GM19043 (cell line): ENCODE measurements around the gene THSD4.
"Not testable (repeated sequence)": the region's sequence is repeated elsewhere in the genome, so short reads cannot be mapped to it uniquely, and the experiment has no call there.

Experiments used
- ATAC-seq: cut with Tn5 transposase; IDR thresholded peaks from one replicate; pipeline ENCODE4 v1.9.1; 2021; ENCODE audit warnings: low read depth; ENCODE audit not compliant: unreplicated experiment

Gene THSD4

DNA sequence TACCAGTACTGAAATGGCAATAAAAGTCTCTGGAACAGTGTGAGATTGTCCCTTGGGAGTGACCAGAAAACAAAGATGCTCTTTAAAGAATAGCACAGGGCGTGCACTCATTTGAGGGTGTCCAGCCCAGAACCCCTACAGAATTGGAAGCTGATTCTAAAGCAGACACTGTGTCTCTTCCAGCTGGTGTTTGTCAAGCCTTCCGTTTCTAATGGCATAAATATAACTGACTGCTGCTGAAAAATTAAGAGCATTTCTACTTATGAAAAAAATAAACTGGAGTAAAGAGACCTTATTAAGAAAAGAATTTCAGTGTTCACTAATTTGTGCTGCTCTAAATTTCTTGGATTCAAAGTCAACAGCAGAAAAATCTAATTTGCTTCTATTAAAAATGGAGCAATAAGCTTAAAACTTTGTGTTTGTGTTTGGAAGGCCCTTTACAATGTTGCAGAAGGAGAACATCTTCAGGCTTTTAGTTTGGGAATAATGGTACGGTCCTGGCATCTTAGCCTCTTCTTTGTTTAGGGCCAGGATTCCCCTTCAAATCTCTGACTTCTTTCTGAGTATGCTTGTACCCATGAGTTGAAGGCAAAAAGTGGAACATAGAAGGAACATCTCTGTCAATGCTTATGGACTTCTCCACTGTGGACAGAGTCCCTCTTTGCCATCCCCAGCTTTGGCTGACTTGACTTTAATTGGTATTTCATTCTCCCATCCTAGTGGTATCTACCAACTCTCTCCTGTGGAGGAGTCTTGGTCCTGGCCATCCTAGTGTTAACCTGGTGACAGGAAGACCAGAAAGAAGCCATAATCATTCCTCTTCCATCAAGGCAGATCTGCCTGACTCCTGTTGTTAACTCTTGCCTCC, 65.9 kb downstream of the THSD4 start:
- ATAC-seq, result no peak

- ATAC-seq, result no peak
Observed at GRCh38 chr15:71182522-71182921, 67.3 kb downstream of the THSD4 start.

DNA sequence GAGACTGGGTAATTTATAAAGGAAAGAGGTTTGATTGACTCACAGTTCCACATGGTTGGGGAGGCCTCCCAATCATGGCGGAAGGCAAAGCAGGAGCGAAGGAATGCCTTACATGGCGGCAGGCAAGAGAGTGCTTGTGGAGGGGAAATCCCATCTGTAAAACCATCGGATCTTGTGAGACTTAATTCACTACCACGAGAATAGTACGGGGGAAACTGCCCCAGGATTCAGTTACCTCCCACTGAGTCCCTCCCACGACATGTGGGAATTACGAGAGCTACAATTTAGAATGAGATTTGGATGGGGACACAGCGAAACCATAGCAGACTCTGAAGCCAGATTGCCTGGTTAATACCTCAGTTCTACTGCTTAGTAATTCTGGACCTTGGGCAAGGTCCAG, 67.8 kb downstream of the THSD4 start:
- ATAC-seq, result no peak

GRCh38 chr15:71185706-71186105, 70.4 kb downstream of the THSD4 start:
- ATAC-seq, result no peak

DNA sequence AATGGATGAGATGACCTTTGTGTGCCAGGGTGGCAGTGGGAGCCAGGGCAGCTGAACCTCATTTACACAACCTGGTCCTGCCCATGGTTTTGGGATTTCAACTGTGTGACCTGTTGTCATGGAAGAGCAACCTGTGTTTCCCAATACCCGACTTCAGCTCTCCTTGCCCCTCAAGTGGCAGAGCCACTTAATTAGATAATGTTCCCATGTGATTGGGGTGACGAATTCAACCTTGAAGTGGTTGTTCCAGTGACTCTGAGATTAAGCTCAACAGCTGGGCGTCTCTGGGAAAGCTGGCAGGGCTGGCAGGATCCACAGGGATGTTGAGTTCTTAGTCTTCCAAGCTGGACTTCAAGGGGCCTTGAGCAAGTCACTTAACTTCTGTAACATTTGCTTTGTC, 71.0 kb downstream of the THSD4 start:
- ATAC-seq, result no peak

DNA sequence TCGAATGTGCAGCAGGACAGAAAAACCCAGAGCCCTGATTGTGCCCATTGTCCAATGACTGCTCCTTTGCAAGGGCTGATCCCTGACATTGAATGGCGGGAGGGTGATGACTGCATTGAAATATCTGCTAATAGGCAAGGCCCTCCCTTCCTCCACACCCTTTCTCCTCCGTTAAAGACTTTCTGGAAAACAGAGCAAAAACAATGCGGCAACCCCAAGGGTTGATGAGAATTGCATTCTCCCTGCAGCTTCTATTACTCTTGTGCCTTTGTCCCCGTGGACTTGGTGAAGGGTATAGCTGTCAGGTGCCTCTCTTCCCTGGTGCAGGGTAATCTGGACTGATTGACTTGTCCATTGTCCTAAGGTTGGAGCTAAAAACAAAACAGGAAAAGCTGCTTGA, 71.8 kb downstream of the THSD4 start:
- ATAC-seq, result no peak

GRCh38 chr15:71187526-71187925, 72.3 kb downstream of the THSD4 start:
- ATAC-seq, result no peak

- ATAC-seq, result no peak
Observed at GRCh38 chr15:71189718-71190117, 74.4 kb downstream of the THSD4 start.

DNA sequence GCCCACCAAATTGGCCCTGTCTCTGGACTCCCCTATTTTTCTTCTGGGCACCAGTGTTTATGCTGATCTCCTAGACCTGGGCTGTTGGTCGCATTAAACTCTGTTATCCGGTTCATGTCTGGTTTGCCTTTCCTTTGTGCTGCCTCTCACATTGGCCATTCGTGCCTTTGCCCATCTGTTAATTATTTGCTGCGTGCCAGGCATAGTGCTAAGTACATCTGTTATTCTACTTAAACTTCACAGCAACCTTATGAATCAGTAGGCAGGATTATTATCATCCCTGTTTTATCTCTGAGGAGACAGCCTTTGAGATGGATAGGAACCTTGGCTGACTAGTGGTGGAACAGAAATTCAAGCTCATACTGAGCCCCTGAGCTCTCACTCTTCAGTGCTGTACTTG, 76.0 kb downstream of the THSD4 start:
- no peak for ATAC-seq

DNA sequence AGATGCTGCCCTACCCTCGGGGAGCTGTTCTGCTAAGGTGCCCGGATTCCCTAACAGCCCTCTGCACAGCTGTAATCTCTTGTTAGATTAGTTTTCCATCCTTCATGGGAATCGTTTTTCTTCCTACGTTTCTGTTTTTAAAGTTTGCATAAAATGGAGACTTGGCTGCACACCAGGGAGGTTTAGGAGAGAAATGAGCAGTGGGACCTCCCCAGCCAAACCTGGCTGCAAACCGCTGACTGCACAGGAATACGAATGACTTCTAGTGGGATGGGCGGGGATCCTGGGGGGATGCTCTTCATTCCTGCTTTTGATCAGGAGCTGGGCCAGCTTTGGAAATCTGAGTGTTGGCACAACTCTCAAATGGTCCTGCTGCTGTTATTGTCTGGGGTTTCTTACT, 77.5 kb downstream of the THSD4 start:
- no peak for ATAC-seq

GRCh38 chr15:71194286-71194685, 79.0 kb downstream of the THSD4 start:
- no peak for ATAC-seq

GRCh38 chr15:71195242-71195641, 80.0 kb downstream of the THSD4 start:
- no peak for ATAC-seq

DNA sequence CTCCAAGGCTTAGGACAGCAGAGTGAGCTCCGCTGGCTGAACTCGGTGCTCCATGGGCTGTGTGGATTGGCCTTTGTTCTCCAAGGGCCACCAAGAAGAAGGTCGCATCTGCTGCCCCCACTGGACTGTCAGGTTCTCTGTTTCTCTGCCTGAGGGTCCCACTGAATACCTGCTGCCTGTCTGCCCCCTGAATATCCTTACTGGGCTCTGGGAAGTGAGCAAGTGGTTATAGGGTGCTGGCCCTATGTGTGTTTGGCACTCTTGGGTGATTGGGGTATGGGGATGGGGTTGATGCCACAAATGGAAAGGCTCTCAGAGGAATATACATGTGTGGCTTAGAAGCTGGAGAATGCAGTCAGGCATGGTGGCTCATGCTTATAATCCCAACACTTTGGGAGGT, 82.3 kb downstream of the THSD4 start:
- ATAC-seq, result no peak

DNA sequence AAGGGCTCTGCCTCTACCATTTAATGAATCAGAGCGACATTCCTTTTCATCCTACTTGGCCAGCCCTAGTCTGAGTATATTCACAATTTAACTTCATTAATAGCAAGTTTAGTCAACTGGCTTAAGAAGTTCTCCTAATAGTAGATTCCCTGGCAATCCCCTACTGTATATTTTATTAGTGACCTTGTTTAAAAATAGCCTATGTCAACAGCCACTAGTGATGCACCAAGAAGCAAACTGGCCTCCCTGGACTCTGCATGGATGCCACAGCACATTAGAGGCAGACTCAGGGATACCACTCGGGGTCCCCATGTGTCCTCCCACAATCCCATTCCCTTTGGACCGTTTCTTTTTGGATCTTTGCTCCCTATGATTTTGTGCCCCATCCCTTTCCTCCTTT, 83.6 kb downstream of the THSD4 start:
- ATAC-seq, result no peak

- ATAC-seq, result no peak
Observed at GRCh38 chr15:71199384-71200351, 84.4 kb downstream of the THSD4 start.

GRCh38 chr15:71201477-71201876, 86.2 kb downstream of the THSD4 start:
- ATAC-seq, result no peak

DNA sequence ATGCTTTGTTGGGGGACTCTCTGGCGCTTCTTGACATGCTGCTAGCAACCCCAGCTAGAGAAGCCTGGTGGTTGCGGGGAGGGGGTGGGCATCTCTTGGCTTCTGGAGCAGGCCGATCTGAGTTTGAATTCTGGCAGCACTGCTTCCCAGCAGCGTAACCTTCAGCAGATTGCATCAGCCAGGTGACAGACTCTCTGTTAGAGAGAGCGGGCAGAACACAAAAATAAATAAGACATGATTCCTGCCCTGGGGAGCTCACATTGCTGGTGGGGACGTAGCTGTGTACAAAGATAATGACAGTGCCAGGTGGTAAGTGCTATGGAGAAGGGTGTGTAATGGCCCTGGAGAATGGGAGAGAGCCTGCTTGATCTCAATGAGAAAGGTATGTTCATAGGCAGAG, 87.4 kb downstream of the THSD4 start:
- no peak for ATAC-seq

GRCh38 chr15:71203586-71204474, 88.6 kb downstream of the THSD4 start:
- no peak for ATAC-seq

GRCh38 chr15:71207141-71207540, 91.9 kb downstream of the THSD4 start:
- no peak for ATAC-seq

DNA sequence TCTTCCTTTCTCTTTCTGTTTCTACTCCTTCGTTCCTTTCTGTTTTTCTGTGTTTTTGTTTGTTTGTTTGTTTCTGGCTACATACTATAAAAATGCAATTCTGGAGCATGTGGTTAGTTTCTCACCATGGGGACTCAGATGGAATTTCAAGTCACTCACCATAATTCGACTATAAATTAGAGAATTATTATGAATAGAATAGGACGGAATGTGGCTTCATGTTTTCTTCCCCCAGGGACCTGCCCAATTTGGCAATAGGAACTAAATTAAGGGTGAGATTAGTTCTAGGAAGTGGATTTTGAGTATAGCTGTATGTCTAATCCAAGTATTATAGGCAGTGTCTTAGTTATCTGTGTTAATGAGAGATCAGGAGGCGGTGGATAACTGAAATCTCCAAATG, 96.9 kb downstream of the THSD4 start:
- ATAC-seq, result no peak

DNA sequence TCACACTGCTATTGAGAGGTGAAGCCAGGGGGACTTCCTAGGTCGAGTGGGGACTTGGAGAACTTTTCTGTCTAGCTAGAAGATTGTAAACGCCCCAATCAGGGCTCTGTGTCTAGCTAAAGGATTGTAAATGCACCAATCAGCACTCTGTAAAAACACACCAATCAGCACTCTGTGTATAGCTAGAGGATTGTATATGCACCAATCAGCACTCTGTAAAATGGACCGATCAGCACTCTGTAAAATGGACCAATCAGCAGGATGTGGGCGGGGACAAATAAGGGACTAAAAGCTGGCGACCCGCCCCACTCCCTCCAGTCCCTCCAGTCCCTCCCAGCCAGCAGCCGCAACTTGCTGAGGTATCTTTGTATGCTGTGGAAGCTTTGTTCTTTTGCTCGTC, 98.7 kb downstream of the THSD4 start:
- ATAC-seq, result not testable (repeated sequence)
